Measurements from ENCODE around the gene RUFY3.

The RUFY3 gene

GRCh38 chr4:70778888-70779422 lies 57.2 kb downstream of the RUFY3 start:
- no peaks in the 10 kb centered on the region for H3K4me1 ChIP-seq
- no peak for DNase-seq
- H3K4me3 ChIP-seq (ENCODE audit: low read depth, low read length): no peak overlapping the region
- H3K27me3 ChIP-seq: no peaks in the 10 kb centered on the region
- H3K9me3 ChIP-seq: no peaks in the 10 kb centered on the region
- TF ChIP-seq CTCF (IDR thresholded peaks at IDR 0.05; ENCODE audit: low read depth, low read length): no peak
- H3K36me3 ChIP-seq: peaks cover 20% of the 10 kb centered on the region

GRCh38 chr4:70783096-70783495 lies 61.3 kb downstream of the RUFY3 start:
- H3K9me3 ChIP-seq: no peaks in the 10 kb centered on the region
- no peaks in the 10 kb centered on the region for H3K4me1 ChIP-seq
- H3K4me3 ChIP-seq (ENCODE audit: low read depth, low read length): no peak overlapping the region
- DNase-seq: no peak
- no peaks in the 10 kb centered on the region for H3K27me3 ChIP-seq
- H3K36me3 ChIP-seq: peaks cover 24% of the 10 kb centered on the region
- no peak for TF ChIP-seq CTCF (IDR thresholded peaks at IDR 0.05; ENCODE audit: low read depth, low read length)

GRCh38 chr4:70787496-70787895 lies 65.7 kb downstream of the RUFY3 start:
- H3K36me3 ChIP-seq: peaks cover 33% of the 10 kb centered on the region
- H3K9me3 ChIP-seq: no peaks in the 10 kb centered on the region
- TF ChIP-seq CTCF (IDR thresholded peaks at IDR 0.05; ENCODE audit: low read depth, low read length): no peak
- no peaks in the 10 kb centered on the region for H3K27me3 ChIP-seq
- no peaks in the 10 kb centered on the region for H3K4me1 ChIP-seq
- H3K4me3 ChIP-seq (ENCODE audit: low read depth, low read length): no peak overlapping the region
- no peak for DNase-seq

GRCh38 chr4:70788733-70789132 lies 67.0 kb downstream of the RUFY3 start:
- Histone ChIP-seq H3K9me3 (no peaks in the 10 kb centered on the region), H3K36me3 (peaks cover 40% of the 10 kb centered on the region), H3K27me3 (no peaks in the 10 kb centered on the region), H3K4me3 (ENCODE audit: low read depth, low read length) (no peak overlapping the region), H3K4me1 (no peaks in the 10 kb centered on the region)
- DNase-seq: no peak
- no peak for TF ChIP-seq CTCF (IDR thresholded peaks at IDR 0.05; ENCODE audit: low read depth, low read length)

- no peaks in the 10 kb centered on the region for H3K9me3 ChIP-seq
- peaks cover 73% of the 10 kb centered on the region for H3K36me3 ChIP-seq
- no peak for TF ChIP-seq CTCF (IDR thresholded peaks at IDR 0.05; ENCODE audit: low read depth, low read length)
- H3K27me3 ChIP-seq: no peaks in the 10 kb centered on the region
- H3K4me1 ChIP-seq: no peaks in the 10 kb centered on the region
- no peak for DNase-seq
- no peak overlapping the region for H3K4me3 ChIP-seq (ENCODE audit: low read depth, low read length)
Measured at GRCh38 chr4:70793626-70794025, 71.9 kb downstream of the RUFY3 start.

GRCh38 chr4:70801265-70801809 lies 79.6 kb downstream of the RUFY3 start:
- TF ChIP-seq CTCF (IDR thresholded peaks at IDR 0.05; ENCODE audit: low read depth, low read length): no peak
- DNase-seq: no peak
- H3K9me3 ChIP-seq: no peaks in the 10 kb centered on the region
- peaks cover 31% of the 10 kb centered on the region for H3K36me3 ChIP-seq
- H3K27me3 ChIP-seq: no peaks in the 10 kb centered on the region
- no peaks in the 10 kb centered on the region for H3K4me1 ChIP-seq
- H3K4me3 ChIP-seq (ENCODE audit: low read depth, low read length): no peak overlapping the region
